Heart left ventricle (tissue), 13 donors: ENCODE measurements around the gene LARP4.

Experiments used
- POLR2A ChIP-seq, 2 donors: fragments of 450-650 bp; IDR thresholded peaks; one replicate each; pipeline ENCODE4 v1.6.1; 2017; ENCODE audit warnings: antibody characterized with exemption in 2 of 2, mild to moderate bottlenecking in 2 of 2, moderate library complexity in 2 of 2
- TF ChIP-seq, protein P1 (sequence below), 12 donors: fragments of 200-600 bp; sonication (generic) in 4 of 12; IDR thresholded peaks; one replicate each; pipeline versions ENCODE4 v1.5.0 to v1.8.0; 2018 to 2022; ENCODE audit warnings: antibody characterized with exemption in 12 of 12, mild to moderate bottlenecking in 5 of 12
- donor health status: ischemic (EF 13 %, LVEDD 7.1; RV severe dilation, severe dysfunction).
- donor health status: DM: no; HTN: yes; CAD: no.
- donor health status: DM: no; HTN: no; CAD: no.
- donor health status: ischemic (EF 25% LVEDD 6.9; RV normal size, moderate dysfunction).
- donor health status: ischemic (EF 25% LVEDD 5.7; RV mildly dilated, moderate dysfunction).
- donor health status: ischemic (EF 35%, LVEDD 5.7; RV mildly dilated, moderate dysfunction).
- donor health status: nonischemic (EF 11% LVEDD 7.7; RV severe dilation, severe dysfunction).
- donor health status: DM: yes; HTN: yes; CAD: no.
- donor health status: PGD.
- donor health status: ischemic (EF 29% LVEDD 5.4; RV normal size, mild dysfunction).
- donor health status: nonischemic (EF 23%, LVEDD 6.1; RV moderate dilation, normal function).

DNA sequence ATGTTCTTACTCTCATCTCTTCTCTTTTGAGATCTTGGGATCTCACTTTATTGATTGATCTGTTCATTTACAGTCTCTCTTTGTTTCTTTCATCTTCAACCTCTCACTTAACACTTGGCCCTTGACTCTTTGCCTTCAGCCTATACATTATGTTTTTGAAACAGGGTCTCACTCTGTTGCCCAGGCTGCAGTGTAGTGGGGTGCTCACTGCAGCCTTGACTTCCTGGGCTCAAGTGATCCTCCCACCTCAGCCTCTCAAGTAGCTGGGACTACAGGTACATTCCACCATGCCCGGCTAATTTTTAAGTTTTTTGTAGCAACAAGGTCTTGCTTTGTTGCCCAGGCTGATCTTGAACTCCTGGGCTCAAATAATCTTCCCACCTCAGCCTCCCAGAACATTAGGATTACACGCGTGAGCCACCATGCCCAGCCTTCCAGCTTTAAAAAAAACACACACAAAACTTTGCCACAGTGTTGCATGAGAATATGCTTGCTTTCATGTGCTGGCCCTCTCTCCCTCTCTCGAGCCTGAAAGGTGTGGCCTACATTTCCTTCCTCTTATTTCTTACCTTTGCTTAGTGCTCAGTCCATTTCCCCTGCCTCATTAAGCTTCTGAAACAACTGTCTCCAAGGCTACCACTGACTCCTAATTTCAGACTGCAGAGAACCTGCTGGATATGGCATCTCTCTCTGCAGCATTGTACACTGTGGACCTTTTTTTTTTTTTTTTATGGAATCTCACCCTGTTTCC is 114.0 kb downstream of the LARP4 start:
- no peak for TF ChIP-seq POLR2A (IDR thresholded peaks at IDR 0.05)
- TF ChIP-seq, protein P1, sequence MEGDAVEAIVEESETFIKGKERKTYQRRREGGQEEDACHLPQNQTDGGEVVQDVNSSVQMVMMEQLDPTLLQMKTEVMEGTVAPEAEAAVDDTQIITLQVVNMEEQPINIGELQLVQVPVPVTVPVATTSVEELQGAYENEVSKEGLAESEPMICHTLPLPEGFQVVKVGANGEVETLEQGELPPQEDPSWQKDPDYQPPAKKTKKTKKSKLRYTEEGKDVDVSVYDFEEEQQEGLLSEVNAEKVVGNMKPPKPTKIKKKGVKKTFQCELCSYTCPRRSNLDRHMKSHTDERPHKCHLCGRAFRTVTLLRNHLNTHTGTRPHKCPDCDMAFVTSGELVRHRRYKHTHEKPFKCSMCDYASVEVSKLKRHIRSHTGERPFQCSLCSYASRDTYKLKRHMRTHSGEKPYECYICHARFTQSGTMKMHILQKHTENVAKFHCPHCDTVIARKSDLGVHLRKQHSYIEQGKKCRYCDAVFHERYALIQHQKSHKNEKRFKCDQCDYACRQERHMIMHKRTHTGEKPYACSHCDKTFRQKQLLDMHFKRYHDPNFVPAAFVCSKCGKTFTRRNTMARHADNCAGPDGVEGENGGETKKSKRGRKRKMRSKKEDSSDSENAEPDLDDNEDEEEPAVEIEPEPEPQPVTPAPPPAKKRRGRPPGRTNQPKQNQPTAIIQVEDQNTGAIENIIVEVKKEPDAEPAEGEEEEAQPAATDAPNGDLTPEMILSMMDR (IDR thresholded peaks at IDR 0.05): no peak
